Adrenal gland (tissue), 12 donors: ENCODE data around the gene ABHD11. TPM values are rescaled to one million over a fixed set of nuclear protein-coding genes. Genes with fewer than 3 reads are reported as not detected.

Experiments used
- DNase-seq, 7 donors: peaks; one replicate each; pipeline ENCODE4 v3.0.0-alpha.2; 2019 to 2020
- H3K27ac ChIP-seq, 5 donors: fragments of 200-600 bp; sonication (generic) in 4 of 5; 1 replicate in 3 of 5; 2 replicates in 2 of 5; pipeline versions ENCODE4 v1.5.1 to v1.8.0; 2016 to 2020; ENCODE audit warnings: mild to moderate bottlenecking in 1 of 5
- H3K27me3 ChIP-seq: fragments of 200-600 bp; 2 replicates; pipeline ENCODE4 v1.8.0; 2021
- H3K36me3 ChIP-seq, 2 donors: fragments of 200-600 bp; replicated peaks in 1 of 2; 1 replicate in 1 of 2; 2 replicates in 1 of 2; pipeline versions ENCODE4 v1.5.1 to v1.8.0; 2018 to 2022
- H3K4me1 ChIP-seq, 2 donors: fragments of 200-600 bp; replicated peaks in 1 of 2; 1 replicate in 1 of 2; 2 replicates in 1 of 2; pipeline versions ENCODE4 v1.5.1 to v1.8.0; 2018 to 2021
- H3K4me3 ChIP-seq, 4 donors: fragments of 200-600 bp; sonication (generic) in 3 of 4; one replicate each; pipeline ENCODE4 v1.5.1; 2016 to 2018
- H3K9me3 ChIP-seq, 3 donors: fragments of 200-600 bp; sonication (generic) in 1 of 3; replicated peaks in 1 of 3; 1 replicate in 2 of 3; 2 replicates in 1 of 3; pipeline versions ENCODE4 v1.5.1 to v1.8.0; 2016 to 2021
- CTCF ChIP-seq, 6 experiments: fragments of 450-650 bp in 4 of 6; fragments of 200-600 bp in 2 of 6; sonication (generic) in 1 of 6; IDR thresholded peaks; 1 replicate in 5 of 6; 2 replicates in 1 of 6; pipeline versions ENCODE4 v1.5.1 to v1.8.0; 2016 to 2021; ENCODE audit warnings: antibody characterized with exemption in 6 of 6, mild to moderate bottlenecking in 2 of 6, moderate library complexity in 1 of 6
- POLR2A ChIP-seq, 2 donors: fragments of 450-650 bp; IDR thresholded peaks; one replicate each; pipeline ENCODE4 v1.6.1; 2017; ENCODE audit warnings: antibody characterized with exemption in 2 of 2, mild to moderate bottlenecking in 2 of 2, moderate library complexity in 1 of 2
- WGBS, 4 donors: extraction: QIAGEN DNeasy Blood & Tissue Kit in 2 of 4; methylation state at CpG; one replicate each; pipeline versions ENCODE4 v1.1.5 to v1.1.7; 2013 to 2017; 5-methylcytosine and 5-hydroxymethylcytosine counted together
- intact Hi-C, 2 donors: fragments of 100-400 bp; cut with DNase I; formaldehyde crosslinking; loops; one replicate each; pipeline versions ENCODE4 v1.14.1 to v1.15.0; 2022 to 2023
- polyA plus RNA-seq, 3 donors: library from polyadenylated mRNA; stranded (reverse); fragments of 200-250 nt in 2 of 3; fragments of 350-450 nt in 1 of 3; fragmentation: Illumina TruSeq in 1 of 3; extraction: RNeasy Lipid Tissue Mini Kit (QIAGEN cat#74804) in 1 of 3; gene quantifications; one replicate each; pipeline ENCODE4 v1.2.3, GENCODE V29; 2013 to 2014
- total RNA-seq, 9 donors: library from RNA; depleted of rRNA in 4 of 9; stranded (reverse); fragments of >200 nt in 4 of 9; fragments of 120-200 nt in 1 of 9; fragmentation: NEBNext Ultra II Directional in 1 of 9; extraction: Animal tissue kit (Norgen Biotek cat#: 25700) in 1 of 9; gene quantifications; one replicate each; pipeline versions ENCODE4 v1.1.0 to v1.2.4, GENCODE V29; 2013 to 2023
- donor health status: healthy with polysubstance abuse.
- donor health status: Bipolar disorder and iron deficiency.
- donor health status: DM: yes; HTN: yes; CAD: no.
- donor health status: DM: no; HTN: no; CAD: no.
- donor health status: DM: no; HTN: no; CAD: no.
- donor health status: DM: yes; HTN: yes; CAD: no.

ABHD11 gene
- total and polyA plus RNA-seq, 12 donors, result 13.0 to 41.6 (median 18.4) TPM

GRCh38 chr7:73770002-73770859 lies 31.6 kb upstream of the ABHD11 start, which contains the start of gene CLDN3:
Gene CLDN3, minus strand, starts transcription at chr7:73770270. Its CDS starts 221 bp downstream, at chr7:73770049.
- peaks cover 0 to 8% of the 10 kb centered on the region in 2 donors for H3K4me1 ChIP-seq
- H3K27ac ChIP-seq, result no peak within 1 kb of the TSS
- no peaks in the 10 kb centered on the region for H3K9me3 ChIP-seq
- H3K4me3 ChIP-seq, result no peak within 1 kb of the TSS
- DNase-seq, result no peak
- 2 to 40% (median 3%) methylated on average over 1 to 82 of the region's 82 CpGs; no CpG with 5 or more reads in 1 of the 4 donors for WGBS, 4 donors
- H3K36me3 ChIP-seq, result no peaks in the 10 kb centered on the region
- no peak for TF ChIP-seq POLR2A (IDR thresholded peaks at IDR 0.05)
- no peak for TF ChIP-seq CTCF (IDR thresholded peaks at IDR 0.05)
- intact Hi-C loops, result no loop called here
- H3K27me3 ChIP-seq, result peaks cover 26% of the 10 kb centered on the region

GRCh38 chr7:73769481-73770001 lies 30.9 kb upstream of the ABHD11 start:
- H3K27me3 ChIP-seq, result peaks cover 26% of the 10 kb centered on the region
- TF ChIP-seq POLR2A (IDR thresholded peaks at IDR 0.05), result no peak
- TF ChIP-seq CTCF (IDR thresholded peaks at IDR 0.05), result no peak
- H3K36me3 ChIP-seq, result no peaks in the 10 kb centered on the region
- DNase-seq, result no peak
- no peak overlapping the region for H3K4me3 ChIP-seq
- peaks cover 0 to 8% of the 10 kb centered on the region in 2 donors for H3K4me1 ChIP-seq
- intact Hi-C loops, result no loop called here
- no peaks in the 10 kb centered on the region for H3K9me3 ChIP-seq
- 7 to 17% (median 10%) methylated on average over 4 to 49 of the region's 49 CpGs; no CpG with 5 or more reads in 1 of the 4 donors for WGBS, 4 donors
- H3K27ac ChIP-seq, result no peak overlapping the region

GRCh38 chr7:73768641-73769480 lies 30.3 kb upstream of the ABHD11 start:
- TF ChIP-seq POLR2A (IDR thresholded peaks at IDR 0.05), result no peak
- H3K27ac ChIP-seq, result no peak overlapping the region
- H3K36me3 ChIP-seq, result no peaks in the 10 kb centered on the region
- peaks cover 26% of the 10 kb centered on the region for H3K27me3 ChIP-seq
- H3K4me1 ChIP-seq, result peaks cover 0 to 8% of the 10 kb centered on the region in 2 donors
- no peak overlapping the region for H3K4me3 ChIP-seq
- intact Hi-C loops, result no loop called here
- DNase-seq, result no peak
- H3K9me3 ChIP-seq, result no peaks in the 10 kb centered on the region
- WGBS, 4 donors, result 17 to 45% (median 28%) methylated on average over 11 to 53 of the region's 53 CpGs

- H3K4me1 ChIP-seq, result peaks cover 0 to 8% of the 10 kb centered on the region in 2 donors
- H3K27me3 ChIP-seq, result peaks cover 26% of the 10 kb centered on the region
- H3K4me3 ChIP-seq, result no peak overlapping the region
- no peak overlapping the region for H3K27ac ChIP-seq
- intact Hi-C loops, result no loop called here
- no peak for TF ChIP-seq CTCF (IDR thresholded peaks at IDR 0.05)
- no peak for TF ChIP-seq POLR2A (IDR thresholded peaks at IDR 0.05)
- no peaks in the 10 kb centered on the region for H3K36me3 ChIP-seq
- H3K9me3 ChIP-seq, result no peaks in the 10 kb centered on the region
- WGBS, 4 donors, result 82 to 88% (median 85%) methylated on average over 17 of the region's 17 CpGs
- DNase-seq, result no peak
These were observed 28.1 kb upstream of the ABHD11 start for GRCh38 chr7:73766556-73767229.
